ENCODE data around the gene IQCN. TPM values are rescaled to one million over a fixed set of nuclear protein-coding genes. Genes with fewer than 3 reads are reported as not detected.

IQCN gene
- total and polyA plus RNA-seq, 10 donors, result 1.4 to 17.1 (median 8.5) TPM

DNA sequence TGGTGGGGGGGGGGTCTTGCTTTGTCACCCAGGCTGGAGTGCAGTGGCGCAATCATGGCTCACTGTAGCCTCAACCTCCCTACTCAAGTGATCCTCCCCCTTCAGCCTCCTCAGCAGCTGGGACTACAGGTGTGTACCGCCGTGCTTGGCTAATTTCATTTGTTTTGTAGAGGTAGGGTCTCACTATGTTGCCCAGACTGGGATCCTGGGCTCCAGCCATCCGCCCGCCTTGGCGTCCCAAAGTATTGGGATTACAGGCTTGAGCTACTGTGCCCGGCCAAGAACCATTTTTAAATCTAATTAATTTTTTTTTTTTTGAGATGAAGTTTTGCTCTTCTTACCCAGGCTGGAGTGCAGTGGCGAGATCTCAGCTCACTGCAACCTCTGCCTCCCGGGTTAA lies 25.4 kb upstream of the IQCN start:
- Histone ChIP-seq H3K27ac (no peak overlapping the region), H3K4me3 (no peak overlapping the region), H3K4me1 (peaks cover 25 to 48% (median 27%) of the 10 kb centered on the region in 6 donors), H3K36me3 (no peaks in the 10 kb centered on the region), H3K9me3 (no peaks in the 10 kb centered on the region), H3K27me3 (replicated peaks in 1 of 7) (no peaks in the 10 kb centered on the region)
- no peak for DNase-seq
- intact Hi-C loops (cut with DNase I; ENCODE audit: low total_unique reads), result no loop called here
- TF ChIP-seq, protein P1, sequence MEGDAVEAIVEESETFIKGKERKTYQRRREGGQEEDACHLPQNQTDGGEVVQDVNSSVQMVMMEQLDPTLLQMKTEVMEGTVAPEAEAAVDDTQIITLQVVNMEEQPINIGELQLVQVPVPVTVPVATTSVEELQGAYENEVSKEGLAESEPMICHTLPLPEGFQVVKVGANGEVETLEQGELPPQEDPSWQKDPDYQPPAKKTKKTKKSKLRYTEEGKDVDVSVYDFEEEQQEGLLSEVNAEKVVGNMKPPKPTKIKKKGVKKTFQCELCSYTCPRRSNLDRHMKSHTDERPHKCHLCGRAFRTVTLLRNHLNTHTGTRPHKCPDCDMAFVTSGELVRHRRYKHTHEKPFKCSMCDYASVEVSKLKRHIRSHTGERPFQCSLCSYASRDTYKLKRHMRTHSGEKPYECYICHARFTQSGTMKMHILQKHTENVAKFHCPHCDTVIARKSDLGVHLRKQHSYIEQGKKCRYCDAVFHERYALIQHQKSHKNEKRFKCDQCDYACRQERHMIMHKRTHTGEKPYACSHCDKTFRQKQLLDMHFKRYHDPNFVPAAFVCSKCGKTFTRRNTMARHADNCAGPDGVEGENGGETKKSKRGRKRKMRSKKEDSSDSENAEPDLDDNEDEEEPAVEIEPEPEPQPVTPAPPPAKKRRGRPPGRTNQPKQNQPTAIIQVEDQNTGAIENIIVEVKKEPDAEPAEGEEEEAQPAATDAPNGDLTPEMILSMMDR (IDR thresholded peaks at IDR 0.05 in 8 of 11, conservative IDR thresholded peaks at IDR 0.05 in 3 of 11), result no peak
- TF ChIP-seq POLR2A (IDR thresholded peaks at IDR 0.05) (no peak), POLR2AphosphoS5 (IDR thresholded peaks at IDR 0.05) (no peak)
- WGBS, 5 donors, result 94 to 97% (median 96%) methylated on average over 9 of the region's 9 CpGs

- Histone ChIP-seq H3K27ac (no peak overlapping the region), H3K4me3 (no peak overlapping the region), H3K4me1 (peaks cover 22 to 48% (median 26%) of the 10 kb centered on the region in 6 donors), H3K9me3 (no peaks in the 10 kb centered on the region), H3K36me3 (no peaks in the 10 kb centered on the region), H3K27me3 (replicated peaks in 1 of 7) (no peaks in the 10 kb centered on the region)
- intact Hi-C loops (cut with DNase I; ENCODE audit: low total_unique reads), result no loop called here
- TF ChIP-seq, protein P1 (IDR thresholded peaks at IDR 0.05 in 8 of 11, conservative IDR thresholded peaks at IDR 0.05 in 3 of 11), result no peak
- TF ChIP-seq POLR2AphosphoS5 (IDR thresholded peaks at IDR 0.05) (no peak), POLR2A (IDR thresholded peaks at IDR 0.05) (no peak)
- WGBS, 5 donors, result 65 to 79% (median 75%) methylated on average over 6 of the region's 6 CpGs
- no peak for DNase-seq
These were observed 24.3 kb upstream of the IQCN start for GRCh38 chr19:18298601-18299000.

- no peak overlapping the region for H3K4me3 ChIP-seq
- intact Hi-C loops (cut with DNase I; ENCODE audit: low total_unique reads), result no loop called here
- DNase-seq, result no peak
- H3K27ac ChIP-seq, result peak overlapping the region in 1 of 8 donors; percentile 16
- H3K36me3 ChIP-seq, result no peaks in the 10 kb centered on the region
- TF ChIP-seq POLR2AphosphoS5 (IDR thresholded peaks at IDR 0.05) (no peak), POLR2A (IDR thresholded peaks at IDR 0.05) (no peak)
- TF ChIP-seq, protein P1 (IDR thresholded peaks at IDR 0.05 in 8 of 11, conservative IDR thresholded peaks at IDR 0.05 in 3 of 11), result no peak
- no peaks in the 10 kb centered on the region for H3K27me3 ChIP-seq (replicated peaks in 1 of 7)
- WGBS, 5 donors, result 68 to 92% (median 74%) methylated on average over 4 of the region's 4 CpGs
- no peaks in the 10 kb centered on the region for H3K9me3 ChIP-seq
- peaks cover 18 to 48% (median 24%) of the 10 kb centered on the region in 6 donors for H3K4me1 ChIP-seq
These were observed 23.1 kb upstream of the IQCN start for GRCh38 chr19:18297308-18297707.

DNA sequence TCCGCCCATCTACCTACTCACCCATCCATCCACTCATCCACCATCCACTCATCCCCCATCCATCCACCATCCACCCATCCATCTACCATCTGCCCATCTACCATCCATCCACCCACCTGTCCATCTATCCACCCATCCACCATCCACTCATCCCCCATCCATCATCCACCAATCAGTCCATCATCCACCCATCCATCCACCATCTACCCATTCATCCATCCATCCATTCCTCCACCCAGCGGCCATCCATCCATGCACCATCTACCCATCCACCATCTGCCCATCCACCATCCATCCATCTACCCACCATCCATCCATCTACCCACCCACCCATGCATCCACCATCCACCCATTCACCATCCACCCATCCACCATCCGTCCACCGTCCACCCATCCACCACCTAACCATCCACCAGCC lies 20.8 kb upstream of the IQCN start:
- intact Hi-C loops (cut with DNase I; ENCODE audit: low total_unique reads), result no loop called here
- peak overlapping the region in 2 of 8 donors; percentile 97 to 100 for H3K27ac ChIP-seq
- H3K4me1 ChIP-seq, result peaks cover 25 to 48% (median 39%) of the 10 kb centered on the region in 6 donors
- no peaks in the 10 kb centered on the region for H3K9me3 ChIP-seq
- H3K4me3 ChIP-seq, result no peak overlapping the region
- no peak for DNase-seq
- H3K27me3 ChIP-seq (replicated peaks in 1 of 7), result no peaks in the 10 kb centered on the region
- TF ChIP-seq POLR2A (IDR thresholded peaks at IDR 0.05) (no peak), POLR2AphosphoS5 (IDR thresholded peaks at IDR 0.05) (no peak)
- TF ChIP-seq, protein P1 (IDR thresholded peaks at IDR 0.05 in 8 of 11, conservative IDR thresholded peaks at IDR 0.05 in 3 of 11), result no peak
- no peaks in the 10 kb centered on the region for H3K36me3 ChIP-seq
- WGBS, 5 donors, result 68 to 96% (median 80%) methylated on average over 4 of the region's 4 CpGs

All from spleen (tissue), 11 donors.